Mesenchymal stem cell (in vitro differentiated cells and primary cell): ENCODE data around the gene ELF3.

Source experiments
- DNase-seq: peaks from one replicate; pipeline ENCODE4 v3.0.0-alpha.2; 2013
- H2AFZ ChIP-seq: one replicate; pipeline ENCODE4 v1.6.1; 2013; ENCODE audit warnings: low read depth, mild to moderate bottlenecking, control low read depth, inconsistent platforms, low read length, moderate library complexity
- H2AK5ac ChIP-seq: 2 replicates; pipeline ENCODE4 v1.6.1; 2013; ENCODE audit warnings: low read length, moderate library complexity, mild to moderate bottlenecking, inconsistent platforms; ENCODE audit not compliant: severe bottlenecking
- H2BK120ac ChIP-seq: one replicate; pipeline ENCODE4 v1.6.1; 2013; ENCODE audit warnings: low read depth, mild to moderate bottlenecking, inconsistent platforms, low read length, moderate library complexity
- H2BK12ac ChIP-seq, 2 experiments: one replicate each; pipeline ENCODE4 v1.6.1; 2013; ENCODE audit warnings: inconsistent platforms in 2 of 2, low read length in 2 of 2, mild to moderate bottlenecking in 2 of 2, moderate library complexity in 2 of 2, control low read depth in 1 of 2
- H2BK15ac ChIP-seq: one replicate; pipeline ENCODE4 v1.6.1; 2013; ENCODE audit warnings: mild to moderate bottlenecking, low read depth, inconsistent platforms; ENCODE audit not compliant: poor library complexity, severe bottlenecking
- H2BK5ac ChIP-seq: 2 replicates; pipeline ENCODE4 v1.6.1; 2013; ENCODE audit warnings: low read depth, mild to moderate bottlenecking, low read length, control low read depth, inconsistent platforms; ENCODE audit not compliant: poor library complexity, severe bottlenecking
- H3K14ac ChIP-seq, 2 experiments: one replicate each; pipeline ENCODE4 v1.6.1; 2013; ENCODE audit warnings: inconsistent platforms in 2 of 2, low read length in 2 of 2, control low read depth in 1 of 2, mild to moderate bottlenecking in 1 of 2, moderate library complexity in 1 of 2
- H3K18ac ChIP-seq, 2 experiments: one replicate each; pipeline ENCODE4 v1.6.1; 2013; ENCODE audit warnings: inconsistent platforms in 2 of 2, low read length in 2 of 2, control low read depth in 1 of 2, low read depth in 1 of 2, mild to moderate bottlenecking in 1 of 2
- H3K23ac ChIP-seq, 2 experiments: one replicate each; pipeline ENCODE4 v1.6.1; 2013; ENCODE audit warnings: inconsistent platforms in 2 of 2, low read length in 2 of 2, mild to moderate bottlenecking in 2 of 2, moderate library complexity in 2 of 2, control low read depth in 1 of 2
- H3K27ac ChIP-seq: 2 replicates; pipeline ENCODE4 v1.5.1; 2013; ENCODE audit warnings: mild to moderate bottlenecking, moderate library complexity, low read length, control low read depth, inconsistent platforms; ENCODE audit not compliant: poor library complexity, severe bottlenecking
- H3K27me3 ChIP-seq, 2 experiments: 2 replicates each; pipeline versions ENCODE4 v1.6.1 to v1.7.0; 2013; ENCODE audit warnings: low read length in 2 of 2, mild to moderate bottlenecking in 2 of 2, moderate library complexity in 2 of 2, control low read depth in 1 of 2, inconsistent platforms in 1 of 2; ENCODE audit not compliant: control insufficient read depth in 1 of 2, insufficient read depth in 1 of 2
- H3K36me3 ChIP-seq, 2 experiments: 2 replicates each; pipeline versions ENCODE4 v1.6.1 to v1.7.0; 2013; ENCODE audit warnings: low read length in 2 of 2, control low read depth in 1 of 2, inconsistent platforms in 1 of 2, low read depth in 1 of 2, mild to moderate bottlenecking in 1 of 2; ENCODE audit not compliant: insufficient read depth in 2 of 2, control insufficient read depth in 1 of 2
- H3K4ac ChIP-seq, 2 experiments: one replicate each; pipeline ENCODE4 v1.6.1; 2013; ENCODE audit warnings: inconsistent platforms in 2 of 2, low read length in 2 of 2, mild to moderate bottlenecking in 2 of 2, moderate library complexity in 2 of 2, control low read depth in 1 of 2, low read depth in 1 of 2
- H3K4me1 ChIP-seq: 2 replicates; pipeline ENCODE4 v1.6.1; 2013; ENCODE audit warnings: low read depth, low read length, control low read depth; ENCODE audit not compliant: control insufficient read depth, insufficient read depth
- H3K4me2 ChIP-seq: 2 replicates; pipeline ENCODE4 v1.6.1; 2013; ENCODE audit warnings: low read length, mild to moderate bottlenecking, inconsistent platforms; ENCODE audit not compliant: poor library complexity, severe bottlenecking
- H3K4me3 ChIP-seq, 2 experiments: 2 replicates each; pipeline versions ENCODE4 v1.5.1 to v1.7.0; 2013; ENCODE audit warnings: low read length in 2 of 2, mild to moderate bottlenecking in 2 of 2, control low read depth in 1 of 2, low read depth in 1 of 2; ENCODE audit not compliant: insufficient read depth in 1 of 2
- H3K79me1 ChIP-seq: replicated peaks from 2 replicates; pipeline ENCODE4 v1.6.1; 2013; ENCODE audit warnings: mild to moderate bottlenecking, control low read depth, low read length, inconsistent platforms; ENCODE audit not compliant: poor library complexity, severe bottlenecking
- H3K9ac ChIP-seq: 2 replicates; pipeline ENCODE4 v1.7.0; 2013; ENCODE audit warnings: mild to moderate bottlenecking, low read length, moderate library complexity
- H3K9me3 ChIP-seq: 2 replicates; pipeline ENCODE4 v1.7.0; 2013; ENCODE audit warnings: mild to moderate bottlenecking, low read length; ENCODE audit not compliant: control insufficient read depth
- H4K8ac ChIP-seq: one replicate; pipeline ENCODE4 v1.6.1; 2013; ENCODE audit warnings: inconsistent platforms, mild to moderate bottlenecking, low read length, moderate library complexity
- H4K91ac ChIP-seq: one replicate; pipeline ENCODE4 v1.6.1; 2013; ENCODE audit warnings: mild to moderate bottlenecking, low read length, inconsistent platforms
- WGBS: methylation state at CpG from one replicate; pipeline ENCODE4 v1.1.7; 2013; ENCODE audit warnings: mixed read lengths; 5-methylcytosine and 5-hydroxymethylcytosine counted together

ELF3 gene

DNA sequence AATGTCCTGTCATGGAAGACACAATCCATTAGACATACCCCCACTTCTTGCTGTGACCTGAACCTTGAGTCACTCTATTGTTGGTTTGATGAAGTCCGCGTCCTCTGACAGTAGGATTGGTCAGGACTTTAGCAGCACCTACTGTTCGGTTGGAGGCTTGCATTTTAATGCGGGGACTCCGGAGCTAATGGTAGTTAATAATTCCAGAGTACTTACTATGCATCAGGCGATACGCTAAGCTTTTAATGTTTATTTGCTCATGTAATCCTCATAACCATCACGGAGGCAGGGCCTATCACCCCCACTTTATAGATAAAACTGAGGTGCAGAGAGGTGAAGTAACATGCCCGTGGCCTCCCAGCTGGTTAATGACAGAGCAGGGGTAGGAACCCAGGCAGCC lies 7.9 kb upstream of the ELF3 start:
- Histone ChIP-seq H3K23ac (no peak overlapping the region), H2BK15ac (no peak overlapping the region), H3K4ac (no peak overlapping the region), H3K4me1 (peaks cover 11% of the 10 kb centered on the region), H3K9me3 (no peaks in the 10 kb centered on the region), H3K36me3 (peaks cover 56 to 81% of the 10 kb centered on the region in 2 experiments), H2BK120ac (no peak overlapping the region), H3K4me3 (no peak overlapping the region), H3K27me3 (no peaks in the 10 kb centered on the region), H3K27ac (no peak overlapping the region), H2AFZ (no peak overlapping the region), H2AK5ac (no peak overlapping the region), H2BK5ac (no peak overlapping the region), H3K18ac (no peak overlapping the region), H4K91ac (no peak overlapping the region), H4K8ac (no peak overlapping the region), H3K4me2 (no peak overlapping the region), H3K79me1 (peaks cover 4% of the 10 kb centered on the region), H3K14ac (no peak overlapping the region), H2BK12ac (no peak overlapping the region), H3K9ac (no peak overlapping the region)
- no peak for DNase-seq
- 88% methylated on average over 5 of the region's 9 CpGs for WGBS

DNA sequence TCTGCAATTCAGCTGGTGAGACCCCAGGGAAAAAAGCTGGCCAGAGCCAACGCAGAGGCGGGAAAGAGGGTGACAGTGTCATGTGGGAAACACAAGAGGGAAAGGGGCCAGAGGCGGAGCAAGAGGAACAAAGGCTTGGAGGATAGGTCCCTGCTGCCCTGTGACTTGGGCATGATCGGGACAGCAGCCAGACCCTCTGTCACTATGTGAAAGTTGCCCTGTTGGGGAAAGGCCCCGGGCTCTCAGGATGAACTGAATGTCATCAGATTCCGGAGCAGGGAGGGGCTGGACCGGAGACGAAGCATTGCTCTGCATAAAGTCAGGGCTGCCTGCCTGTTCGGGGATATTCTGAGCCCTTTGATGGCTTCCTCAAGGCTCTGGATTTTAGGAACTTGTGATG lies 5.7 kb upstream of the ELF3 start:
- Histone ChIP-seq H3K4me3 (no peak overlapping the region), H3K36me3 (peaks cover 48 to 72% of the 10 kb centered on the region in 2 experiments), H3K27ac (no peak overlapping the region), H3K23ac (no peak overlapping the region), H2BK120ac (no peak overlapping the region), H3K4me1 (peaks cover 24% of the 10 kb centered on the region), H3K79me1 (peaks cover 5% of the 10 kb centered on the region), H3K14ac (no peak overlapping the region), H4K91ac (no peak overlapping the region), H2BK15ac (no peak overlapping the region), H3K4me2 (no peak overlapping the region), H2AFZ (no peak overlapping the region), H3K27me3 (no peaks in the 10 kb centered on the region), H3K18ac (no peak overlapping the region), H3K9ac (no peak overlapping the region), H2AK5ac (no peak overlapping the region), H2BK12ac (no peak overlapping the region), H3K4ac (no peak overlapping the region), H3K9me3 (no peaks in the 10 kb centered on the region), H4K8ac (no peak overlapping the region), H2BK5ac (no peak overlapping the region)
- DNase-seq, result no peak
- WGBS, result 87% methylated on average over 9 of the region's 9 CpGs

DNA sequence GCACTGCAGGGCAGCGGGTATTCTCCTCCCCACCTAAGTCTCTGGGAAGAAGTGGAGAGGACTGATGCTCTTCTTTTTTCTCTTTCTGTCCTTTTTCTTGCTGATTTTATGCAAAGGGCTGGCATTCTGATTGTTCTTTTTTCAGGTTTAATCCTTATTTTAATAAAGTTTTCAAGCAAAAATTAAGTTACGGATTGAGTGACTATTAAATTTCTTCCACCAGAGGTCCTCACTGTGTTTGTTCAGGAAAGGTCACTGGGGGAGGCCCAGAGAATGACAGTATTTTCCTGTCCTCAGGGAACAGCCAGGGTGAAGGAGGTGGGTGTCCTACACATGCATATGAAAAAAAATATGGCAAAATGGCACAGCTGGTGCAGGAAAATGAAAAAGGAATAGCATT lies 4.4 kb upstream of the ELF3 start:
- Histone ChIP-seq H4K8ac (no peak overlapping the region), H3K36me3 (peaks cover 42 to 59% of the 10 kb centered on the region in 2 experiments), H3K79me1 (peaks cover 5% of the 10 kb centered on the region), H2BK5ac (no peak overlapping the region), H2BK15ac (no peak overlapping the region), H3K14ac (no peak overlapping the region), H3K4me2 (no peak overlapping the region), H3K9ac (no peak overlapping the region), H3K27me3 (no peaks in the 10 kb centered on the region), H3K4me3 (no peak overlapping the region), H3K27ac (no peak overlapping the region), H2BK120ac (no peak overlapping the region), H2AK5ac (no peak overlapping the region), H3K23ac (no peak overlapping the region), H4K91ac (no peak overlapping the region), H3K9me3 (no peaks in the 10 kb centered on the region), H2BK12ac (no peak overlapping the region), H2AFZ (no peak overlapping the region), H3K4ac (no peak overlapping the region), H3K4me1 (peaks cover 31% of the 10 kb centered on the region), H3K18ac (no peak overlapping the region)
- DNase-seq, result peak; percentile 45
- 89% methylated on average over 1 of the region's 2 CpGs for WGBS

DNA sequence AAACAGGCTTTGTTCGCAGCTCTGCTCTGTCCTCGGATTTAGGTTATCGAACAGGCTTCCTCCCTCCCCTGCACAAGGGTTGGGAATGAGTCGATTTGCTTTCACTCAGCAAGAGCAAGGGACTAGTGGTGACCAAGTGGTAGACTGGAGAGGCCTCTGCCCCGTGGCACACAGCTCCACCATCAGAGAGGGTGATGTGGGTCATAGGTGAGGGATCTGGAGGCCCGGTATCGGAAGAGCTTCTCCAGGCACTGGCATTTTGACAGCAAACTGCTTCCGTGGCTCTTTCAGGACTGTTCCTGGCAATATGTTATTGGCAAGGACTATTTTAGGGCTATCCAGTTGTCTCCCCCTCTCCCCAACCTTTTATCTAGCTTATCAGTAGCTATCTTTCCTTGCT lies 3.1 kb upstream of the ELF3 start:
- Histone ChIP-seq H3K4me1 (peaks cover 42% of the 10 kb centered on the region), H3K4ac (no peak overlapping the region), H3K9me3 (no peaks in the 10 kb centered on the region), H2AK5ac (peak overlapping the region; percentile 71), H3K27ac (no peak overlapping the region), H3K4me2 (no peak overlapping the region), H3K36me3 (peaks cover 38 to 49% of the 10 kb centered on the region in 2 experiments), H4K91ac (no peak overlapping the region), H3K18ac (no peak overlapping the region), H2BK120ac (no peak overlapping the region), H3K27me3 (peaks cover 0 to 4% of the 10 kb centered on the region in 2 experiments), H3K9ac (no peak overlapping the region), H3K23ac (no peak overlapping the region), H2BK15ac (no peak overlapping the region), H2AFZ (no peak overlapping the region), H2BK12ac (peak overlapping the region in 1 of 2 experiments; percentile 32), H3K79me1 (peaks cover 2% of the 10 kb centered on the region), H3K14ac (no peak overlapping the region), H4K8ac (no peak overlapping the region), H3K4me3 (no peak overlapping the region), H2BK5ac (no peak overlapping the region)
- 70% methylated on average over 6 of the region's 8 CpGs for WGBS
- DNase-seq, result no peak
